Left lung (tissue), 10 donors: ENCODE results near the gene CRYBB2. TPM values are rescaled to one million over a fixed set of nuclear protein-coding genes. Genes with fewer than 3 reads are reported as not detected.
A peak's percentile ranks its signal among the peaks of the same experiment; 100 is the strongest.

Experiments
- ATAC-seq: fragments of 200-7000 bp; cut with Tn5 transposase; one replicate; pipeline ENCODE4 v1.9.1; 2020; ENCODE audit warnings: moderate library complexity
- DNase-seq, 4 donors: peaks; one replicate each; pipeline ENCODE4 v3.0.0-alpha.2; 2013 to 2020
- H3K27ac ChIP-seq, 2 donors: fragments of 200-600 bp; sonication (generic) in 1 of 2; one replicate each; pipeline versions ENCODE4 v1.5.0 to v1.8.0; 2020 to 2021
- H3K27me3 ChIP-seq, 2 donors: fragments of 200-600 bp; sonication (generic) in 1 of 2; one replicate each; pipeline versions ENCODE4 v1.5.0 to v1.8.0; 2020 to 2021
- H3K36me3 ChIP-seq, 2 donors: fragments of 200-600 bp; sonication (generic) in 1 of 2; one replicate each; pipeline versions ENCODE4 v1.5.0 to v1.8.0; 2020 to 2021
- H3K4me1 ChIP-seq, 2 donors: fragments of 200-600 bp; one replicate each; pipeline ENCODE4 v1.8.0; 2021
- H3K4me3 ChIP-seq, 2 donors: fragments of 200-600 bp; sonication (generic) in 1 of 2; one replicate each; pipeline versions ENCODE4 v1.5.0 to v1.8.0; 2020 to 2021; ENCODE audit warnings: mild to moderate bottlenecking in 1 of 2
- H3K9me3 ChIP-seq, 2 donors: fragments of 200-600 bp; sonication (generic) in 1 of 2; one replicate each; pipeline versions ENCODE4 v1.5.0 to v1.8.0; 2020 to 2021
- CTCF ChIP-seq, 2 donors: fragments of 200-600 bp; sonication (generic) in 1 of 2; IDR thresholded peaks; one replicate each; pipeline versions ENCODE4 v1.5.0 to v1.8.0; 2021; ENCODE audit warnings: antibody characterized with exemption in 2 of 2
- intact Hi-C, 2 donors: fragments of 100-400 bp; cut with DNase I; formaldehyde crosslinking; loops; one replicate each; pipeline versions ENCODE4 v1.11.2 to v1.14.2; 2022
- polyA plus RNA-seq, 6 donors: library from polyadenylated mRNA; unstranded; fragments of 120-200 nt; gene quantifications; one replicate each; pipeline ENCODE4 v1.2.1, GENCODE V29; 2013; ENCODE audit not compliant: insufficient read length in 6 of 6
- total RNA-seq, 2 donors: library from RNA; stranded (reverse); fragmentation: NEBNext Ultra II Directional; extraction: Animal tissue kit (Norgen Biotek cat#: 25700); gene quantifications; one replicate each; pipeline ENCODE4 v1.2.1, GENCODE V29; 2021
- donor health status: DM: no; HTN: yes; CAD: no.
- donor health status: DM: no; HTN: no; CAD: no.

CRYBB2 gene
- total and polyA plus RNA-seq, 8 donors = 0.29 to 1.3 (median 0.74) TPM; not detected in 2

GRCh38 chr22:25205847-25206246 lies 13.6 kb upstream of the CRYBB2 start:
- Histone ChIP-seq H3K4me3 (no peak overlapping the region), H3K4me1 (no peaks in the 10 kb centered on the region), H3K9me3 (no peaks in the 10 kb centered on the region), H3K27ac (no peak overlapping the region), H3K27me3 (no peaks in the 10 kb centered on the region), H3K36me3 (no peaks in the 10 kb centered on the region)
- no peak for TF ChIP-seq CTCF (IDR thresholded peaks at IDR 0.05)
- DNase-seq (no peak), ATAC-seq (no peak)
- intact Hi-C loops = no loop called here

GRCh38 chr22:25206998-25207397 lies 12.4 kb upstream of the CRYBB2 start:
- ATAC-seq (no peak), DNase-seq (peak in 1 of 4 donors; percentile 77)
- Histone ChIP-seq H3K4me1 (no peaks in the 10 kb centered on the region), H3K4me3 (no peak overlapping the region), H3K27ac (no peak overlapping the region), H3K36me3 (no peaks in the 10 kb centered on the region), H3K27me3 (no peaks in the 10 kb centered on the region), H3K9me3 (no peaks in the 10 kb centered on the region)
- no peak for TF ChIP-seq CTCF (IDR thresholded peaks at IDR 0.05)
- intact Hi-C loops = no loop called here

- ATAC-seq (no peak), DNase-seq (no peak)
- Histone ChIP-seq H3K27ac (no peak overlapping the region), H3K27me3 (no peaks in the 10 kb centered on the region), H3K4me3 (no peak overlapping the region), H3K9me3 (no peaks in the 10 kb centered on the region), H3K4me1 (no peaks in the 10 kb centered on the region), H3K36me3 (no peaks in the 10 kb centered on the region)
- no peak for TF ChIP-seq CTCF (IDR thresholded peaks at IDR 0.05)
- intact Hi-C loops = no loop called here
These were observed 11.8 kb upstream of the CRYBB2 start for GRCh38 chr22:25207553-25208157.

GRCh38 chr22:25208328-25208727 lies 11.1 kb upstream of the CRYBB2 start:
- H3K36me3 ChIP-seq = no peaks in the 10 kb centered on the region
- ATAC-seq (no peak), DNase-seq (no peak)
- no peak for TF ChIP-seq CTCF (IDR thresholded peaks at IDR 0.05)
- no peaks in the 10 kb centered on the region for H3K27me3 ChIP-seq
- H3K9me3 ChIP-seq = peaks cover 0 to 1% of the 10 kb centered on the region in 2 donors
- H3K4me1 ChIP-seq = no peaks in the 10 kb centered on the region
- intact Hi-C loops = no loop called here
- H3K27ac ChIP-seq = no peak overlapping the region
- no peak overlapping the region for H3K4me3 ChIP-seq

- Histone ChIP-seq H3K27me3 (no peaks in the 10 kb centered on the region), H3K9me3 (peaks cover 0 to 3% of the 10 kb centered on the region in 2 donors), H3K4me3 (no peak overlapping the region), H3K4me1 (no peaks in the 10 kb centered on the region), H3K27ac (no peak overlapping the region), H3K36me3 (no peaks in the 10 kb centered on the region)
- TF ChIP-seq CTCF (IDR thresholded peaks at IDR 0.05) = no peak
- ATAC-seq (no peak), DNase-seq (no peak)
- intact Hi-C loops = no loop called here
These were observed 10.5 kb upstream of the CRYBB2 start for GRCh38 chr22:25208743-25209505.
